Gastrocnemius medialis (tissue), 4 donors: ENCODE results near the gene PBX1.

ENCODE experiments used
- POLR2A ChIP-seq, 2 donors: fragments of 450-650 bp; IDR thresholded peaks; one replicate each; pipeline ENCODE4 v1.6.1; 2017; ENCODE audit warnings: antibody characterized with exemption in 2 of 2, mild to moderate bottlenecking in 2 of 2, moderate library complexity in 2 of 2
- TF ChIP-seq, protein P1 (sequence below), 5 experiments: fragments of 450-650 bp in 3 of 5; fragments of 200-600 bp in 2 of 5; sonication (generic) in 2 of 5; IDR thresholded peaks in 4 of 5; conservative IDR thresholded peaks in 1 of 5; 1 replicate in 4 of 5; 2 replicates in 1 of 5; pipeline ENCODE4 v1.5.1; 2016 to 2019; ENCODE audit warnings: antibody characterized with exemption in 5 of 5, mild to moderate bottlenecking in 3 of 5, moderate library complexity in 3 of 5

DNA sequence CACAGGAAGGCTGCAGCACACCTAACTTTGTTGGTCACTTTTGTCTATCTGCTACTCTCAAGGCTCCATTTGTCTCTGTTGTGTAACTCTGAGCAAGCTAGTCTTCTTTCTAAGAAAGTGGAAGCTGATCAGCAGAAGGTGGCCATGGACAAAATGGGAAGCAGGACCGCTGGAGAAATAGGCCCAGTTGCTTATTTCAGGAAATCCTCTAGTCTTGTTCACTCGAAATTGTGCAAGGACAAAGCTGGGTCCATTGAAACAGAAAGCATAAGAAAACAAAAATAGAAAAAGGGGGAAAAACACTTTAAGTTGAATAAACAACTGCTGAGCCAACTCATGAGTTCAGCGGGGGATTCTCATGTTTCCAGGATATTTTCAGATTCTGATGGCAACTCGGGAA lies 150.1 kb downstream of the PBX1 start:
- TF ChIP-seq, protein P1, sequence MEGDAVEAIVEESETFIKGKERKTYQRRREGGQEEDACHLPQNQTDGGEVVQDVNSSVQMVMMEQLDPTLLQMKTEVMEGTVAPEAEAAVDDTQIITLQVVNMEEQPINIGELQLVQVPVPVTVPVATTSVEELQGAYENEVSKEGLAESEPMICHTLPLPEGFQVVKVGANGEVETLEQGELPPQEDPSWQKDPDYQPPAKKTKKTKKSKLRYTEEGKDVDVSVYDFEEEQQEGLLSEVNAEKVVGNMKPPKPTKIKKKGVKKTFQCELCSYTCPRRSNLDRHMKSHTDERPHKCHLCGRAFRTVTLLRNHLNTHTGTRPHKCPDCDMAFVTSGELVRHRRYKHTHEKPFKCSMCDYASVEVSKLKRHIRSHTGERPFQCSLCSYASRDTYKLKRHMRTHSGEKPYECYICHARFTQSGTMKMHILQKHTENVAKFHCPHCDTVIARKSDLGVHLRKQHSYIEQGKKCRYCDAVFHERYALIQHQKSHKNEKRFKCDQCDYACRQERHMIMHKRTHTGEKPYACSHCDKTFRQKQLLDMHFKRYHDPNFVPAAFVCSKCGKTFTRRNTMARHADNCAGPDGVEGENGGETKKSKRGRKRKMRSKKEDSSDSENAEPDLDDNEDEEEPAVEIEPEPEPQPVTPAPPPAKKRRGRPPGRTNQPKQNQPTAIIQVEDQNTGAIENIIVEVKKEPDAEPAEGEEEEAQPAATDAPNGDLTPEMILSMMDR (IDR thresholded peaks at IDR 0.05 in 4 of 5, conservative IDR thresholded peaks at IDR 0.05 in 1 of 5) = no peak
- no peak for TF ChIP-seq POLR2A (IDR thresholded peaks at IDR 0.05)
